Measurements from ENCODE around the gene RIMBP2.

Gene RIMBP2

DNA sequence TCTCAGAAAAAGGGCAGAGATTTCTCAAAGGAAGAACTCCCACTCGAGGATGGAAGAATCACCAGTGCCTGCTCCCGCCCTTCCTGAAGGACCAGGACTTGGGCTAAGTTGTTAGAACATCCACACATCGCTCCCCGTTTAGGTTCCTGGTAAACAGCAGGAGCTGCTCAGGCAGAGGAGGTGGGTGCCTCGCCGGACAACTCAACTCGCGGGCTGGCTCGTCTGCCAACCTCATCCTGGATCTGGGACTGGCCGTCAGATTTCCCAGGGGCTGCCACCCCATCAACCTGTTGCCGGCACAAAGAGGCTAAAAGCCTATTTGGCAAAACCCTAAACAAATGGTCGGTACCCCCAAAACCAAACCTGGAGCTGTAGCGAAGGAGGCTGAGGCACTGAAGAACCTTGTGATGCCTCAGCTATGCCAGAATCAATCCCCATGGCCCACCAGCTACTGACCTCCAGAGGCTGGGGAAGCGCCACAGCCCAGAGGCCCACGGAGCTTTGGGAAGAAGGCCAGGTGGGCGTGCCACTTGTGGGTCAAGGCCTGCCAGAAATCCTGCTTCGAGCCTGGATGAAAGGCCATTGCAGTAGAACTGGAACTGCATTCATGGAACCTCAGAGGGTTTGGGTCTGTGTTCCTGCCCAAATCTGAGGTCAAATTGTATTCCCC, 42.9 kb downstream of the RIMBP2 start:
- TF ChIP-seq CTCF (IDR thresholded peaks at IDR 0.05; ENCODE audit: low read length) (no peak), EZH2 (IDR thresholded peaks at IDR 0.05; ENCODE audit: borderline replicate concordance, low read length) (no peak)
- Histone ChIP-seq H4K20me1 (ENCODE audit: insufficient read depth, low read length) (no peaks in the 10 kb centered on the region), H3K9me3 (ENCODE audit: low read length) (no peaks in the 10 kb centered on the region), H3K27me3 (ENCODE audit: insufficient read depth, low read length) (peaks cover 11% of the 10 kb centered on the region; the same call in 1 of the 2 replicates), H3K4me3 (ENCODE audit: low read depth, low read length, poor library complexity, severe bottlenecking) (no peak overlapping the region), H3K4me1 (ENCODE audit: insufficient read depth, low read length, severe bottlenecking) (no peaks in the 10 kb centered on the region), H2AFZ (ENCODE audit: low read length) (no peak overlapping the region), H3K4me2 (ENCODE audit: low read length) (no peak overlapping the region), H3F3A (ENCODE audit: insufficient read depth, low read length) (no peaks in the 10 kb centered on the region), H3K27ac (ENCODE audit: low read depth, low read length, poor library complexity, severe bottlenecking) (no peak overlapping the region), H3K9me2 (ENCODE audit: low read depth, low read length) (no peaks in the 10 kb centered on the region), H3K36me3 (ENCODE audit: insufficient read depth, low read length) (no peaks in the 10 kb centered on the region), H3K79me2 (ENCODE audit: insufficient read depth, low read length) (no peaks in the 10 kb centered on the region), H3K9ac (ENCODE audit: low read length) (no peak overlapping the region)

DNA sequence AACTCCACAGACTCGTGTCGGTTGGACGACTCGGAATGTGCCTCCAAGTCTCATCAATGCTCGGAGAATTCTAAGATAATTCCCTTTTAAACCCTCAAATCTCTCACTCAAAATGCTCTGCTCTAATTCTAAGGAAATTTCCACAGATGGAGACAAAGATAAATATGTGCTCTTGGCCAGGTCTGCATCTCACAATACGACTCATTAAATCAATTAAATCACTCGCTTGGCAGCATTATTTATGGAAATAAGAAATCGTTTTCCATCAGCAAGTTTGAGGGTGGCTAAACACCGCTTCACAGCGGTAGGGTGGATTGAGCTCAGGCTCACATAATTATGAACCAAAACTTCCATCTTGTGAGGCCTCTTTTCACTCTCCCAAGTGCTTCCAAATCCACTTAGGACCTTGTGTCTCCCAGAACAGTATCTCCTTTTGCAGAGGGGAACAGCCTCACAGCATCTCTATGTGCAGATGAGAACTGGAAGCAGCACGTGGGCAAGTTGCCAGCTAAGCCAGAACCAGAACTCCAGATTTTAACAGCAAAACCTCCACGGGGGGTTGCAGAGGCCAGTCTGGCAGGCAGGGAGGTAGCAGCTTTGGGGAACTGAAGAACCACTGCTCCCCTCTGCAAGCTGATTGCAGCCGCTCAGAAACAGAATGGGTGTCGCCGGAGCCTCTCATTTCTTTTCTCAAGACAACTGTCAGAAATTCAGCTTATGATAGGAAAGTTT, 43.8 kb downstream of the RIMBP2 start:
- H3K4me2 ChIP-seq (ENCODE audit: low read length) = no peak overlapping the region
- H3K9ac ChIP-seq (ENCODE audit: low read length) = no peak overlapping the region
- H3K4me3 ChIP-seq (ENCODE audit: low read depth, low read length, poor library complexity, severe bottlenecking) = no peak overlapping the region
- no peak for TF ChIP-seq CTCF (IDR thresholded peaks at IDR 0.05; ENCODE audit: low read length)
- no peak for TF ChIP-seq EZH2 (IDR thresholded peaks at IDR 0.05; ENCODE audit: borderline replicate concordance, low read length)
- H3K36me3 ChIP-seq (ENCODE audit: insufficient read depth, low read length) = no peaks in the 10 kb centered on the region
- H3K4me1 ChIP-seq (ENCODE audit: insufficient read depth, low read length, severe bottlenecking) = no peaks in the 10 kb centered on the region
- no peak overlapping the region for H3K27ac ChIP-seq (ENCODE audit: low read depth, low read length, poor library complexity, severe bottlenecking)
- H3K9me3 ChIP-seq (ENCODE audit: low read length) = no peaks in the 10 kb centered on the region
- H4K20me1 ChIP-seq (ENCODE audit: insufficient read depth, low read length) = no peaks in the 10 kb centered on the region
- H3K27me3 ChIP-seq (ENCODE audit: insufficient read depth, low read length) = peaks cover 11% of the 10 kb centered on the region; the same call in 1 of the 2 replicates
- no peaks in the 10 kb centered on the region for H3K9me2 ChIP-seq (ENCODE audit: low read depth, low read length)
- no peaks in the 10 kb centered on the region for H3K79me2 ChIP-seq (ENCODE audit: insufficient read depth, low read length)
- H2AFZ ChIP-seq (ENCODE audit: low read length) = no peak overlapping the region
- H3F3A ChIP-seq (ENCODE audit: insufficient read depth, low read length) = no peaks in the 10 kb centered on the region

- TF ChIP-seq EZH2 (IDR thresholded peaks at IDR 0.05; ENCODE audit: borderline replicate concordance, low read length) = no peak
- no peak for TF ChIP-seq CTCF (IDR thresholded peaks at IDR 0.05; ENCODE audit: low read length)
- Histone ChIP-seq H3K4me2 (ENCODE audit: low read length) (no peak overlapping the region), H3K9ac (ENCODE audit: low read length) (no peak overlapping the region), H3F3A (ENCODE audit: insufficient read depth, low read length) (no peaks in the 10 kb centered on the region), H3K9me2 (ENCODE audit: low read depth, low read length) (no peaks in the 10 kb centered on the region), H3K4me1 (ENCODE audit: insufficient read depth, low read length, severe bottlenecking) (no peaks in the 10 kb centered on the region), H2AFZ (ENCODE audit: low read length) (no peak overlapping the region), H3K27ac (ENCODE audit: low read depth, low read length, poor library complexity, severe bottlenecking) (no peak overlapping the region), H3K9me3 (ENCODE audit: low read length) (no peaks in the 10 kb centered on the region), H4K20me1 (ENCODE audit: insufficient read depth, low read length) (no peaks in the 10 kb centered on the region), H3K36me3 (ENCODE audit: insufficient read depth, low read length) (no peaks in the 10 kb centered on the region), H3K4me3 (ENCODE audit: low read depth, low read length, poor library complexity, severe bottlenecking) (no peak overlapping the region), H3K27me3 (ENCODE audit: insufficient read depth, low read length) (peaks cover 11% of the 10 kb centered on the region; the same call in 1 of the 2 replicates), H3K79me2 (ENCODE audit: insufficient read depth, low read length) (no peaks in the 10 kb centered on the region)
Observed at GRCh38 chr12:130671556-130671955, 44.5 kb downstream of the RIMBP2 start.
